Activated CD4-positive, alpha-beta T cell treated with anti-CD3 and anti-CD28 coated beads, Interleukin-2, amount 50 U/mL, for 24 hours (primary cell): ENCODE results near the gene PCSK5.
"Not testable (repeated sequence)": the region's sequence is repeated elsewhere in the genome, so short reads cannot be mapped to it uniquely, and the experiment has no call there.

Source experiments
- DNase-seq, 2 donors: peaks; one replicate each; pipeline ENCODE4 v3.0.0-alpha.2; 2020; ENCODE audit warnings: low read depth in 1 of 2, low spot score in 1 of 2

Gene PCSK5

DNA sequence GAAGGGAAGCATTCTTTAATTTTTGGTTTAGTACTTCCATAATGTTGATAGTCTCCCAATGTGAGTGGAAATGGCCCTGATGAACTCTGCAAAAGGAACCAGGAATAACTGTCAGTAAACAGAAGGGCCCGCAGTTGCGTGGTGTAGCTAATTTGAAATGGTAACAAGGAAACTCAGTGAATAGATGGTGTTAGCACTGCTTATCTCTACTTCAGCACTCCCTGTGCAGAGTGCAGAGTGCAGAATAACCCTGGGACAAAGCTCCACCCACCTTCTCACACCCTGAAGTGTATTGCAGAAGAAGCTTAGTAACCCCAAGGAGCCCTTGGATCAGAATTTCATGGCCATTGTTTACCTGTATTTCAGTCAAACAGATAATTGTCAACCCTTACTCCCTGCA, 158.9 kb downstream of the PCSK5 start:
- no peak for DNase-seq

DNA sequence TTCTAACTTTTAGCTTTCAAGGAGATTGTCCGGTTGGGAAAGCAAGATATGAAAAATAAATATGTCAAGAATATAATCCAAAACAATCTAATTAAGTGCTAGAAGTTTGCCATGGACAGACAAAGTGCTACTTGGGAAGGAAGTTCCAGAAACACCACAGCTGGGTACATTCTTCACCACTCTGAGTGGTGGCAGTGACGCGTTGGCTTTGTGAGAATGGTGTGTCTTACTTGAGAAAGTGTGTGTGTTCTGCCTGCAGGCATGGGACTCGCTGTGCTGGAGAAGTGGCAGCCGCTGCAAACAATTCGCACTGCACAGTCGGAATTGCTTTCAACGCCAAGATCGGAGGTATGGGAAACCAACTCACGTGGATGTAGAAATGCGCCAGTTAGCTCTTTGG, 177.2 kb downstream of the PCSK5 start:
- no peak for DNase-seq

DNA sequence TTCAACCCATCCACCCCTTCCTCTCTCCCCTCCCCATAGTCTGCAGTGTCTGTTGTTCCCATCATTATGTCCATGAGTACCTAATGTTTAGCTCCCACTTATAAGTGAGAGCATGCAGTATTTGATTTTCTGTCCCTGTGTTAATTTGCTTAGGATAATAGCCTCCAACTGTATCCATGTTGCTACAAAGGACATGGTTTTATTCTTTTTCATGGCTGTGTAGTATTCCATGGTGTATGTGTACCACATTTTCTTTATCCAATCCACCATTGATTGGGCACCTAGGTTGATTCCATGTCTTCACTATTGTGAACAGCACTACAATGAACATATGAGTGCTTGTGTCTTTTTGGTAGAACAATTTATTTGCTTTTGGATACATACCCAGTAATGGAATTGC, 187.1 kb downstream of the PCSK5 start:
- DNase-seq: no peak

DNA sequence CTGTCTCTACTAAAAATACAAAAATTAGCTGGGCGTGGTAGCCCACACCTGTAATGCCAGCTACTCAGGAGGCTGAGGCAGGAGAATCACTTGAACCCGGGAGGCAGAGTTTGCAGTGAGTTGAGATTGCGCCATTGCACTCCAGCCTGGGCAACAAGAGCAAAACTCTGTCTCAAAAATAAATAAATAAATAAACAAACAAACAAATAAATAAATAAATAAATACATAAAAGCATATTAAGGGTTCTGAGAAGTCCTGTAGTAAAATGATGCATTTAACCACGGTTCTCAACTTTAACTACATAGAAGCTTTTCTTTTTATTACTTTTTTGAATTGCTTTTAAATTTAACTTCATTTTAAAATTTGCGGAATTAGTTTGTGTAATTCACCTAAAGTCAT, 190.8 kb downstream of the PCSK5 start:
- DNase-seq: not testable (repeated sequence)

DNA sequence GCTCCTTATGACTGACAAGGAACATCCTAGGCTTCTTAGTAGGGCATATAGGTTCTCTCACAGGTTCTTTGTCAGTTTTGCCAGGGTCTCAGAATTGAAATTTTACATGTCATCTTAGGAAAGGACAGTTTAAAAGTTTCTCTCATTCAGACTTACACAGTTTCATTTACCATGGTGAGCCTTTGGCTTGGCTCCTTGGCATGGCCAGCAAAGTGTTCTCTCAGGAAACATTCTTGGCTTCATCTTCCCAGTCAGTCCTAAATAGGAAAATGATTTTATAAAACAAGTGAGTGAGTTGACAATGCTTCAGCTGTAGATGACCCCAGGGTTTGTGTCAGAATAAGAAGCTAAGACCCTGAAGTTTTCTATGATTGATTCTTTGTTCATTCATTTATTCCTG, 191.6 kb downstream of the PCSK5 start:
- no peak for DNase-seq

DNA sequence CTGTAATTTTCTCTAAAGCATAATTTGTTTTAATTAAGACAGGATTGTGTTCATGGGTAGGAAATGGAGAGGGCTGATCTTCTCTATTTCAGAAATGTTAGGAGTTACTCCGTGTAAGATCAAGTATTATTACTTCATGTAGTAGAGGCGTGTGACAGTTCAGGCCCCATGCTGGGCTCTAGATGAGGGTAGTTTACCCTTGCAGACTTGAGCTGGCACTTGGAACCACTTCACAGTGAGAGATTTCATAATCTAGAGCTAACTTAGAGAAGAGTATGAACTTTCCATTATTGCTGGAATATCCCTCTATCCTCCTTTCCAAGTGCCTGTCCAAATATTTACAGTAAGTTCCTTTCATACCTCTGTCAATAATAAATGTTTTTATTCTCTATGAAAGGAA, 195.1 kb downstream of the PCSK5 start:
- DNase-seq: no peak

DNA sequence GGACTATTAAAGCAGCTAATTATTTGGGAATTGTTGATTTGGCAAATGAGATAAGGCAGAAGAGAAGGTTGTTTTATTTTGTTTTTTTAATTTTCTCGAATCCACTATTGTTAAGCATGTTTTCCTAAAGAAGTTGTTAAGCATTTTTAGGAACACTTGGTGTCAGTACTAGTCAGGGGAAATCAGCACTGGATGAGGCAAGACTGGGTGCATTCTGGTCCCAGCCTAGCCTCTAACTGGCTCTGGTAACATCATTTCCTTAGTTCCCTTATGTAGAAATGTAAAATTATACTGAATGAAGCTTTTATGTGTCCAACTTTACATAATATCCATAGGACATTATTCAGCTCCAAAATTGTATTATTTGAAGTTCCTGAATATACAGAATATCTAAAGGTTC, 196.1 kb downstream of the PCSK5 start:
- DNase-seq: no peak

DNA sequence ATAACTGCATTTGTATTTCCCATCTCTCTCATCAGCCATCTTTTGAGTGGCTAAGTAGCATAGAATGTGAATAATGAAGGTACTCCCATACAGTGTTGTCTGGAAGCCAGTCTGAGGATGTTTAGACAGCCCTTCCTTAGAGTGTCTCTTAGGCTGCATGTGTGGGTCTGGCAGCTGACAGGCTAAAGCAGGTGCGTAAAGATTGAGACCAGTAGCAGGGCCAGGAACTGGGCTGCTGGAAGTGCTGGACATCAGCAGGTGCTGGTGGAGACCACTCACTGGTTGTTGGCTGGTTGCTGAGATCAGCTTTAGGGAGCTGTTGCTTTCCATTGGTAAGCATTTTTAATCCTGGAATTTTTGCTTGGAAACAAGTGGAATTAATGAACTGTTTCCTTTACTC, 197.5 kb downstream of the PCSK5 start:
- no peak for DNase-seq

DNA sequence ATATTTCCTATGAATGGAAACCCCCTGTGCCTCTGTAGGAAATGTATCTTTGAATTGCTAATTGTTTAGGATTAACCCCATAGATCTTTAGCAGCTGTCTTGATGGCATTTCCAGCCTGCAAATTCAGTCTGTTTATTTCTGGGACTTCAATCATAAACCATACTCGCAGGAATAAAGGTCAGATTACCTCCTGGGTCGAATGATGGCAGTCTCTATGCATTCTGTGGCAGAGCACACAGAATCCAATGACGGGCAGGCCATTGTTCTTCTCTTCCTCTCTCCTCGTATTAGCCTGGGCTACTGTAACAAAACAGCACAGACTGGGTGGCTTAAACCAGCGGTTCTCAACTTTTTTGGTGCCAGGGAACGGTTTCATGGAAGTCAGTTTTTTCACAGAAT, 199.9 kb downstream of the PCSK5 start:
- DNase-seq: no peak

DNA sequence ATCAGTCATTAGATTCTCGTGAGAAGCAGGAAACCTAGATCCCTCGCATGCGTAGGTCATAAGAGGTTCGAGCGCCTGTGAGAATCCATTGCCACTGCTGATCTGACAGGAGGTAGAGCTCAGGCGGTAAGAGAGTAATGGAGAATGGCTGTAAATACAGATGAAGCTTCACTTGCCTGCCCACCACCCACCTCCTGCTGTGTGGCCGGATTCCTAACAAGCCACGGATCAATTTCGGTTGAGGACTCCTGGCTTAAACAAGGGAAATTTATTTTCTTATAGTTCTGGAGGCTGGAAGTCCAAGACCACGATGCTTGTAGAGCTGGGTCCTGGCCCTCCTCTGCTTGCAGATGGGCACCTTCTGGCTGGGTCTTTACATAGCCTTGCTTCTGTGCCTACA, 200.4 kb downstream of the PCSK5 start:
- no peak for DNase-seq

DNA sequence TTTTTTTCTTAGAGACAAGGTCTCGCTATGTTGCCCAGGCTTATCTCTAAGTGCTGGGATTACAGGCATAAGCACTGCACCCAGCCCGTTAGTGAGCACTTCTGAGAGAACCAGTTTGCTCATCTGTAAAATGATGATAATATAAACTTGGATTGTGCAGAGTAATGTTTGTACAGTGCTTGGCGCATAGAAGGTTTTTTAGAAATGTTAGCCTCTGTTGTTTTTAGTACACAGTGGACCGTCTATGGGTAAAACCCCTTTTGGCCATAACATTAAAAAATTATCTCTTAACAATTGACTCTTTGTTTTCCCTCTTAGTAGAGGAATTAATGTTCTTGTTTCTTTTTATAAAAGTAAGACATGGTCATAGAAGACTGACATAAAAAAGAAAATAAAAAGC, 202.1 kb downstream of the PCSK5 start:
- no peak for DNase-seq

DNA sequence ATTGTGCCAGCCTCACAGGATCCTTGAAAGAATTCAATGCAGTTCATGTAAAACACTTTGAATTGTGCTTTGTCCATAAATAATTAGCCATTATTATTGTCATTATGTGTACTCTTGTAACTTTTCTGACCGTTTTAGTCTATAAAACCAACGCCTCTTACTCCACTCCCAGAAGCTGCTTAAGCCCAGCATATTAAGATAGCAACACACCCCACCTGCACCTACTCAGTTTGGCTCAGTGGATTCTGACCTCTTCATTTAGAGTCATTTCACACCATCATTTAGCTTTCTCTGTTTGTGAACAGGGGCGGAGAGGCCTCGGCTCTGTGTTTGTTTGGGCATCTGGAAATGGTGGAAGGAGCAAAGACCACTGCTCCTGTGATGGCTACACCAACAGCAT, 205.1 kb downstream of the PCSK5 start:
- no peak for DNase-seq

DNA sequence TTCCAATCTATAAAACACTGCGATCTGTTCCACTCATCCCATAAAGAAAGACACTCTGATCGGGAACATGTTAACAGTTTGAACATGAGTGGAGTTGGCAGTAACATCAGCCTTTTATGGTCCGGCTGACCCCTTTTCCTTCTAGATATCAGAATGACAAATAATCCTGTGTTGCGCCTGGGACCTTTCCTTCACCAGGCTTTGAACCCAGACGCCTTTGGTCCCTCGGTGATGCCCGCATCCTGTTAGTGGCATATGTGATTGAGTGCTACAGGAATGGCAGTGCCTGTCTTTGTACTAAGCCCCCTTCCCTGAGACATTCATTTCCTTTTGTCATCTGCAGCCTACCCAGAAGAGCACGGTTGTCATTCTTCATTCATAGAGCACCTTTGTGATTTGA, 209.0 kb downstream of the PCSK5 start:
- no peak for DNase-seq

DNA sequence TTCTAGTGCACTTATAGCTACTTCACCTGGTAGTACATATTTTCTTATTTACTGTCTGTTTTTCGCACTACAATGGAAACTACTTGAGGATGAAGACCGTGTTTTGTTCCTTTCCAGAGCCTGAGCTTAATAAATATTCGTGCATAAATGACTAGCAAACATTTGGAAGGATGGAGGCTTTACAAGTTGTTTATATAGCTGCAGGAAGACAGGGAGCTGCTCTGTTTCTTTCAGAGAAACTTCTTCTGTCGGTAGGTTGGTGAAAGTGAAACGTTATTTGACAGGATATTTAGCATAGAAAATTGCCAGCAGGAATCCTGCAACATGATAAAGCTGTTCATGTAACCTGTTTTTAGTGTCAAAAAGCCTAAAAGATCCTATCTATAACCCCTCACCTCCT, 210.6 kb downstream of the PCSK5 start:
- DNase-seq: no peak

DNA sequence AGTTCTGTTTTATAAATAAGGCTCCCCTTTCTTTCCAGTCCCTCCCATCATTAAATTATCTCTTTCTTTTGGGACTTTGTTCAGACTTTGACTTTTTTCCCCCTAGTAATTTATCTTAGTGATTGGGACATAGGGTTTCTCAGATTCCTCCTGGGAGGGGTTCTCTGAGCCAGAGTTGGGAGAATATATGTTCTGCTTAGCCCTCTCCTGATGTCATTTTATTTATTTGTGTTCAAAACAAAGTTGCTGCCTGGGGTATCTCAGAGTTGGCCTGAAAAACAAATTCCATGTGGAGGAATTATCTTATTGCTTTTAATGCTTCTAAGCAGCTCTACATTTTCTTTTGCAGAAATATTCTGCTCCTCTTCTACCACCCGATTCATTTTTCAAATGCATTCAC, 211.0 kb downstream of the PCSK5 start:
- no peak for DNase-seq

DNA sequence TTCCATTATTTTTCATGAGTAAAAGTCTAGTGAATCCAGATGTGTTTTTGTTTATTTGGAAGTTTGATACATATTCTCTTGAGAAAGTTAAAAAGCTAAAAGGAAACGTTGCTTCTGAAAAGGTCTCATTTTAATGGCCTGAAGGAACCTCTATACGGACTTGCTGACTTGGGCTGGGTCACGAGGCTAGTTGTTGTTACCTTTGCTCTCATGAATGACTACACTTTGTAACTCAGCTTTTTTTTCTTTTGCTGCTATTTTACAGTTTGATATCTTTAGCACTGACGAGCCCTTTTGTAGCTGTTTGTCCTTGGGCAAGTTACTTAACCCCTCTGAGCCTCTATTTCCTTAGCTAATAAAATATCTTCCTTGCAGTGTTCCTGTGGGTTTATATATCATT, 211.5 kb downstream of the PCSK5 start:
- no peak for DNase-seq

DNA sequence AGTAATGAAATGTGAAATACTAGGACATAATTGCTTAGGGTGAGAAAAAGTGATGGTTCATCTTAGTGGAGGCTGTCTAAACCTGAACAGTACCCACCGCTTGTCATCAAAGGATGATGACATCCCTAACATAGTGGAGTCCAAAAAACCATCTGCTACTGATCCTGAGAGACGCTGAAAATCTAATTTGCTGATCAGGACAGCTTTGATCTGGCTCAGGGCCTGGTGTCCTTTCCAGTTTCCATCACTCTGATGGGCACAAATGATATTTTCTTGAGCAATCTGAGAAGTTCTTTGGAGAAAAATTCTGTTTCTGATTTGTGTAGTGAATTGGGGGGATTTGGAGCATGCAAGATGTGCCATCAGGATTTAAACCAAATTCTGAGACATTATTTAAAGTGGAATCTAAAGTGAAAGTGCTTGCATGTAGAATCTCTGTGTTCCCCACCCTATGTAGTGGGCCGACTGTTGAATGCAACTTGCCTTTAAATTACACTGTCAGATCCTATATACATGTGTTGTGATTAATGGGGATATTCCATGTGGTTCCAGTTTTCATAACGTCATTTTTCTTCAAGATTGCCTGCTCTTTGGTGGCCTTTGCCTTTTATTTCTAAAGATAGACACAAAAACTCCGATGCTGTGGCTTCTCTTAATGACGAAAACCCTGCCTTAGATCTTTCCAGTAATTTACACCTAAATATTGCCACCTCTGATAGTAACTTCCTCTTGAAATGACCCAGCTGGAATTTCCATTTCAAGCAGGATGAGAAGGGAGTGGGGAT, 213.2 kb downstream of the PCSK5 start:
- DNase-seq: no peak

DNA sequence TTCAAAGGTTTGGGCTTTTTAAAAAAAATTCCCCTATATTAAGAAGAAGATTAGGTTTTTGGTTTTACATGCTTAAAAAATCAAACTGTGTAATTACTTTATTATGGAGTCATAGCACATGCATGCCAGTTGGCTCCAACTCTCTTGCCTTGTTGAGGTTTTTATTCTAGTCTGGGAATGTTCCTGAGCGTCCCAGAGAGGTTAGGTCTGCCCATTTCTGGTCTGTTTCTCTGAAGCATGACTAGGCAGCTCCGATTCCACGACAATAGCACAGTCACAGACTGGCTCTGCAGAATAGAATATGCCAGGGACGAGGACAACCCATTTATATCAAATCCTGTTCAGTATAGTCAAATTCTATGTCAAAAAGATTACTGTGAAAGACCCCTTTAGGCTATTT, 217.0 kb downstream of the PCSK5 start:
- DNase-seq: no peak

DNA sequence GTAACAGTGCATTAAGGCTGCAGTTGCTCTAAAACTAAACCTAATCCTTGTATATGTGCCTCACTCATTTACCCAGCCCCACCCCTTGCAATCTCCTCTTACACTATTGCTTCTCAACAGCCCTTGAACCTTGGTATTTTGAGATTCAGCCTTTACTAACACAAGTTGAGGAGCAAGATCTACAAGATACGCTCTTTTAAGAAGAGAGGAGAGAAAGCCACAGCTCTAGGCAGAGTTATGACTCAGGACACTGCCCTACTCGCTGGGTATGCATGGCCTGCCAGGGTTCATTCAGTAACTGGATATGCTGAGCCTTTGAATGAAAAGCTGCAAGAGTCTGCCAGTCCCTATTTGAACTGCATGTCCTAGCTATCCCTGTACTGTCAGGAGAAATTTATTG, 219.5 kb downstream of the PCSK5 start:
- no peak for DNase-seq

DNA sequence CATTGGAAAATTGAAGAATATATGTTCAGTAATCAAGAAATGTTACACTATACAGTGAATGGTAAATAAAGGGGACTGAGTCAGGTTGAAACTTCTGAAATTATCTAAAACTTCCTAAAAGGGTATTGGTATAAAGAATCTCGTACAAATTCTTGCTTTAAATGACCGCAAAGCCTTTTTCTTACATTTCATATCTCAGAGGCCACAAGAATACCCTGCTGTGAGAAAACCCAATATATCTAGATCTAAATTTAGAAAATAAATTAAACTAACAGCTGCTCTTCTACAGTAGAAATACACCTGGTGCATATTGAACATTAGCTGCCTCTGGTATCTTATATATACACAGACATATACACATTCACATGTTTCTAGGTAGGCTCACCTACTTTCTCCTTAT, 221.7 kb downstream of the PCSK5 start:
- DNase-seq: no peak

DNA sequence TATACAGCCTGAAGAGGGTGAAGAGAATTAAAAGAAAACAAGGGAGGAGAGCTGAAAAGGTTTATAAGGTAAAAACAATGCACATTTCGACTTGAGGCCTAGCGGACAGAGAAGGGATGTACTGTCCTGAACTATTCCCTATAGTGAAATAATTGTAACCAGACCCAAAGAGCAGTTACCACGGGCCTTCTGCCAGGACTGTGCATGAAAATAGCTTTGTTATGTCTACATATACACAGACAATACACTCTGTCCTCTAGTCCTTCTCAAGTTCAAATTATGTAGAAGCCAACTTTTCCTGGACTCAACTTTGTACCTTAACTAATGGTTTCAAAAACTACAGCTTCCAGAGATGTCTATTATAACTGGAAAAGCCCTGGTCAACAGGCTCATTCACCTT, 223.7 kb downstream of the PCSK5 start:
- no peak for DNase-seq

DNA sequence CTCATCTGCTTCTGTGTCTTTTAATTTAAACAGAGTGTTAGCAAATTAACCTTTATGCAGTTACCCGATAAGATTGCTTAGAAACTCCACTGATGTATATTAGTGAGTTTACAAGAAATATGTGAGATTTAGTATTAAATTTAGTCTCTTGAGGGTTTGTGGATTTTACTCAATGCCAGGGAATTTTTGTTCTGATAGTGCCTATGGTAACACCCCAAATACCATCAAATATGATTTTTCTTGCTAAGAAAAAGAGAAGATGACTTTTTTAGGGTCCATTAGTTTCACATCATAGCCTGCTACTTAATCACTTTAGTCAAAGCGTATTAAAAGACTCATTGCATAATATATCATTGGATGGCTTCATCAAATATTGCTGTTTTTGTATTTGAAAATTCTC, 224.9 kb downstream of the PCSK5 start:
- DNase-seq: no peak

DNA sequence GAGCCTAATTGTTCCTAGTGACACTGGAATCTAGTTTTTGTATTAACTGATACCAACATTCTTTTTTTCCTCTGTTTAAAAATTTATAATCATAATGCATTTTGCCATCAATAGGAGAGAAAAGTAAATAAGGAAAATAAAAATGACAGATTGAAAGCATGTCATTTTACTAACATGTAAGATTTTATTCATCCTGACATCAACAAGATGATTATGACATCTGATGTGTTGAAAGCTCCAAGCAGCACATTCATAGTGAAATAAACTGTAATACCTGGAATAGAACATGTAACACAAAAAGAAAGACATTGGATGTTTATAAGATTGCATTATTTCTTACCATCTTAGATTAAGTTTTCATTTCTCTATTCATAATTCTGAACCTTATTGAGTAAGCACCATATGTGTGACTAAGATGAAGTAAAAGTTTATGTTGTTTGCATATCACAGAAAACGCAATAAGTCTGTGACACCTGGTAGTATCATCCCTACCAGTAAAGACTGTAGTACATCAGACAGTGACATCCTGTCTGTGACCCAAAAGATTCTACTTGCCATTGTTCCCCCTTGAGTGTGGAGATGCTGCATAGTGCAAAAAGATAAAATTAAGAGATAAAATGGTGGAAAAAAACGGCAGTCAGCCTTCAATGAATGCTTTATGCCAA, 225.6 kb downstream of the PCSK5 start:
- DNase-seq: no peak
